MM.1S (cell line): ENCODE results near the gene RAPGEF3.

Source experiments
- EZH2 ChIP-seq: fragments of 300-600 bp; sonication (generic); optimal IDR thresholded peaks from 2 replicates; pipeline ENCODE3; 2017; ENCODE audit warnings: low read depth, mild to moderate bottlenecking, antibody characterized with exemption, low read length, mixed read lengths
- EZH2phosphoT487 ChIP-seq: fragments of 300-600 bp; sonication (generic); IDR thresholded peaks from 2 replicates; pipeline ENCODE4 v1.6.1; 2018; ENCODE audit warnings: antibody characterized with exemption, low read length
- TF ChIP-seq, protein P1 (sequence below): fragments of 300-600 bp; sonication (generic); IDR thresholded peaks from 2 replicates; pipeline ENCODE4 v1.5.1; 2016; ENCODE audit warnings: antibody characterized with exemption, low read length, mixed read lengths

GRCh38 chr12:47689215-47689614 is 69.5 kb downstream of the RAPGEF3 start:
- TF ChIP-seq, protein P1, sequence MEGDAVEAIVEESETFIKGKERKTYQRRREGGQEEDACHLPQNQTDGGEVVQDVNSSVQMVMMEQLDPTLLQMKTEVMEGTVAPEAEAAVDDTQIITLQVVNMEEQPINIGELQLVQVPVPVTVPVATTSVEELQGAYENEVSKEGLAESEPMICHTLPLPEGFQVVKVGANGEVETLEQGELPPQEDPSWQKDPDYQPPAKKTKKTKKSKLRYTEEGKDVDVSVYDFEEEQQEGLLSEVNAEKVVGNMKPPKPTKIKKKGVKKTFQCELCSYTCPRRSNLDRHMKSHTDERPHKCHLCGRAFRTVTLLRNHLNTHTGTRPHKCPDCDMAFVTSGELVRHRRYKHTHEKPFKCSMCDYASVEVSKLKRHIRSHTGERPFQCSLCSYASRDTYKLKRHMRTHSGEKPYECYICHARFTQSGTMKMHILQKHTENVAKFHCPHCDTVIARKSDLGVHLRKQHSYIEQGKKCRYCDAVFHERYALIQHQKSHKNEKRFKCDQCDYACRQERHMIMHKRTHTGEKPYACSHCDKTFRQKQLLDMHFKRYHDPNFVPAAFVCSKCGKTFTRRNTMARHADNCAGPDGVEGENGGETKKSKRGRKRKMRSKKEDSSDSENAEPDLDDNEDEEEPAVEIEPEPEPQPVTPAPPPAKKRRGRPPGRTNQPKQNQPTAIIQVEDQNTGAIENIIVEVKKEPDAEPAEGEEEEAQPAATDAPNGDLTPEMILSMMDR: no peak
- TF ChIP-seq EZH2 (no peak), EZH2phosphoT487 (no peak)
